Activated CD4-positive, alpha-beta T cell treated with anti-CD3 and anti-CD28 coated beads, Interleukin-2, Interleukin-4, amounts not matched to agents 100 ng/mL and 50 ng/mL, durations not matched to agents 16 hours and 8 hours (primary cell): ENCODE results near the gene SYT4.
"Not testable (repeated sequence)": the region's sequence is repeated elsewhere in the genome, so short reads cannot be mapped to it uniquely, and the experiment has no call there.

ENCODE experiments used
- DNase-seq: peaks from one replicate; pipeline ENCODE4 v3.0.0-alpha.2; 2020; ENCODE audit warnings: low spot score

Gene SYT4

GRCh38 chr18:43277164-43277600 is at the start of gene SYT4:
SYT4 (minus strand) TSS chr18:43277490; CDS start chr18:43277281, 209 bp downstream.
- DNase-seq = no peak

- DNase-seq = no peak
Observed at GRCh38 chr18:43322132-43322531, 44.8 kb upstream of the SYT4 start.

- no peak for DNase-seq
Observed at GRCh38 chr18:43314941-43315340, 37.7 kb upstream of the SYT4 start.

DNA sequence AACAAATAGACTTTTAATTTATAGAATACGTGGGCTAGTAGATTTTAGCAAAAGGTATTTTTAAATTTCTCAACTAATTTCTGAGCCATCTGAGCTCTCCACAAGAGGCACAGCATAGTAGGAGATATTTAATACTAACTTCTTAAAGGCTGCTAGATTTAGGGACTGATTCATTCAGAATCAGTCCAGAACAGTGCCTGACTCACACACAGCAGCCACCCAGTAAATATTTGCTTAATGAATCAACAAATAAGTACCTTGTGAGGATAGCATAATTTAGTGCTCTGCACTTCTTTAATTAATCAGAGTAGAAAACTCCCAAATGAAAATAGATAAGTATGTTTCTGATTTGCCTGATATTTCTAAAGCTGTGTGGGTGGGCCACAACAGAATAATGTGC is 35.6 kb upstream of the SYT4 start:
- no peak for DNase-seq

DNA sequence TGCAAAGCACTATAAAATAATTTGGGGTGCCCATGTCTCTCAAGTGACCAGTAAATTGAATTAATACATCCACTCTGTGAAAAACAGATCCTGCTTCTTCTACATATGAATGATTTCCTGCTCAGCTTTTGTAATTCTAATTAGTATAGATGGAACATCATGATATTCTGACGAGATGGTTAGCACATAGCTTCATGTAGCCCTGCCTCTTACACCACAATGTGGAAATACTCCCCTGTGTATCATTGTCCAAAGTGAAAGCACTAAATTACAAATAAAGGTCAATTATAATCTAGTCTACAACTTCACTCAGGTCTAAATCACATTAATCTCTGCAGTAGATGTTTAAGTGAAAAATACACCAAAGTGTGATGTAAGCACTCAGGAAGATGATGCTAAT is 32.9 kb upstream of the SYT4 start:
- no peak for DNase-seq

DNA sequence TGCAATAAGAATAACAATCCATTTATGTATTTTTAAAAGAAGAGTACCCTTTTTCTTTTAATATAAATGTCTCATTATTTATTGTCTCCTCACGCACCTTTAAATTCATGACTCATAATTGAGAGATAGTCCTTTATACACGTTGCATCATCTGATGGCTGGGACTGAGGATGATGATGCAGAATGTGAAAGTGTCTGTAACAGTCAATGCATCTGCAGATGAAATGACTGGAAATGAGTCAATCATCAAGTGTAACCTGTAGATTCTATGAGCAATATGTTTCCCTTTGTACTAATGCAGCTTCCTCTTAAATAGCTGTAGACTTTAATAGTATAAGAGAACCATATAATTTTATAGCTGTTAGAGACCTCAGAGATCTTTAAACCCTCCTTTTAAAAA is 26.1 kb upstream of the SYT4 start:
- peak; percentile 27 for DNase-seq

DNA sequence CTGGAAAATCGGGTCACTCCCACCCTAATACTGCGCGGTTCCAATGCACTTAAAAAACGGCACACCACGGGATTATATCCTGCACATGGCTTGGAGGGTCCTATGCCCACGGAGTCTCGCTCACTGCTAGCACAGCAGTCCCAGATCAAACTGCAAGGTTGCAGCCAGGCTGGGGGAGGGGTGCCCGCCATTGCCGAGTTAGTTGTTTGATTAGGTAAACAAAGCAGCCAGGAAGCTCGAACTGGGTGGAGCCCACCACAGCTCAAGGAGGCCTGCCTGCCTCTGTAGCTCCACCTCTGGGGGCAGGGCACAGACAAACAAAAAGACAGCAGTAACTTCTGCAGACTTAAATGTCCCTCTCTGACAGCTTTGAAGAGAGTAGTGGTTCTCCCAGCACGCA is 8.9 kb upstream of the SYT4 start:
- not testable (repeated sequence) for DNase-seq

DNA sequence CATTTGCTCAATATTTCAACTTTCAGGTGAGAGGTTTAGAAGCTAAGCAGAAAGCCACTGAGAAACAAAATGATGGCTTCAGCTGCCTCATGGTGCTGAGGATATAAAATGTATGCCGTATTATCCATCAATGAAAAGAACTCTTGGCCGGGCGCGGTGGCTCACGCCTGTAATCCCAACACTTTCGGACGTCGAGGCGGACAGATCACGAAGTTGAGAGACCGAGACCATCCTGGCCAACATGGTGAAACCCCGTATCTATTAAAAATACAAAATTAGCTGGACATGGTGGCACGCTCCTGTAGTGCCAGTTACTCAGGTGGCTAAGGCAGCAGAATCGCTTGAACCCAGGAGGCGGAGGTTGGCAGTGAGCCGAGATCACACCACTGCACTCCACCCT is 6.0 kb upstream of the SYT4 start:
- DNase-seq = no peak

DNA sequence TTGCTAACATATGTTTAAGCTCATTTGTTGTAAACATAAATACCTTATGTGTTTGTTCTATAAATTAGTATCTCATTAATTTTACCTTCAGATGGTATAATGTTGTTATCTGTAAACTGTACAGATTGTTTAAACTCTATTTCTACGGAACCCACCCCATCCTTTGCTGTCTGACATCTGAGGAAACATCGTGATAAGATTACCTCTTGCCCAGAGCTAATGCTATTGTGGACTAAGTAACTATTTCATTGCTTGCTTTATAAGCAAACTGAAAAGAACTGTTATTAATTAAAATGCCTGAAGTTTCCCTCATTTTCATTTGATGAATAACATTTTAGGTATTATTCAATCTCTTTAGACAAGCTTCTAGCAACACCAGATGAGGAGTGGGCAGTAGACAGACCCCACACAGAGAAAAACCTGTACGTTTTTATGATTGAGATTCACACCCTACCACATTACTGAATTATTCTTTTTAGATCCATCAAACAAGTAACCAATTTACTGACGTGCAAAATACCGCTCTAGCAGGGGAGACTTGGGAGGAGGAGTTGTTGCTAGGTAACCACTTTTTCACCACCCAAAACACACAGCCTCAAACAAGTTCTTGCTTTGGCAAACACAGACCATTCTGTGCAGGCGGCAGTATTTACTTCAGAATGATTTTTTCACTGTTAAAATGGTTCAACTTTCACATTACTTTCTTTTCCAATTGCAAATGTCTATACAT is 1.9 kb upstream of the SYT4 start:
- peak; percentile 12 for DNase-seq

GRCh38 chr18:43278355-43278754 is 1.1 kb upstream of the SYT4 start:
- DNase-seq = no peak

DNA sequence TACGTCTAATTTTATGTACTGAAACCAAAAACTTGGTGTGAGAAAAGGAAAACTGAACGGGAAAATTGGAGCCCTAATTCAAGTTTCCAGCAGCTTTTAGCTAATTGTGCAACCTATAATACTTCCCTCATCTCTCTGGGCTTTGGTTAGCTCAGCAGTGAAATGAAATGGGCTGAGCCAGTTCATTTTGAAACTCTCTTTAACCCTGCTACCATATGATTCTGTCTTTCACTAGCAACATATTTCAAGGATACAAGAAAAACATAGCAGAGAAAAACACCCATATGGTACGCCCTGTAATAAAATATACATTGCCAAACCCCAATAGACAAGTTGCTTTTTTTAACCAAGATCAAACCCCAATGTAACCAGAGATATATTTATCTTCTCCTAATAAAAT is 799 bp downstream of the SYT4 start:
- DNase-seq = no peak

DNA sequence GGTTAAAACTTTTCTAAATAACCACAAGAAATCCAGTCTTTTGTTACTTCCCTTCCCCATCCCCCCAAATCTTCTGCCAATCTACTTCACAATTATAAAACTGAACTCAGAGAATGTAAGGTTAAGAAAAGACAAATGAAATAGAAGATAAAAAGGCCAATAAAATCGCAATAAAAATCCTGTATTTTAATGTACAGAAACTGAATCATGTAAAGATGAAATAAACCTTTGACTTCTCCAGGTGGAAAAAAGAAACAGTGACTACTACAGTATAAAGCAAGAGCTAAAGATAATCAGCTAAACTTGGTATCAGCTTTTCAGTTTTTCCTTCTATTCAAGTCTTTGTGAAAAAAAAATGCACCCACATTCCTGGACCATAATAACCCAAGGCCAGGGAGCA is 1.7 kb downstream of the SYT4 start:
- DNase-seq = no peak

- no peak for DNase-seq
Observed at GRCh38 chr18:43274526-43274925, 2.8 kb downstream of the SYT4 start.

DNA sequence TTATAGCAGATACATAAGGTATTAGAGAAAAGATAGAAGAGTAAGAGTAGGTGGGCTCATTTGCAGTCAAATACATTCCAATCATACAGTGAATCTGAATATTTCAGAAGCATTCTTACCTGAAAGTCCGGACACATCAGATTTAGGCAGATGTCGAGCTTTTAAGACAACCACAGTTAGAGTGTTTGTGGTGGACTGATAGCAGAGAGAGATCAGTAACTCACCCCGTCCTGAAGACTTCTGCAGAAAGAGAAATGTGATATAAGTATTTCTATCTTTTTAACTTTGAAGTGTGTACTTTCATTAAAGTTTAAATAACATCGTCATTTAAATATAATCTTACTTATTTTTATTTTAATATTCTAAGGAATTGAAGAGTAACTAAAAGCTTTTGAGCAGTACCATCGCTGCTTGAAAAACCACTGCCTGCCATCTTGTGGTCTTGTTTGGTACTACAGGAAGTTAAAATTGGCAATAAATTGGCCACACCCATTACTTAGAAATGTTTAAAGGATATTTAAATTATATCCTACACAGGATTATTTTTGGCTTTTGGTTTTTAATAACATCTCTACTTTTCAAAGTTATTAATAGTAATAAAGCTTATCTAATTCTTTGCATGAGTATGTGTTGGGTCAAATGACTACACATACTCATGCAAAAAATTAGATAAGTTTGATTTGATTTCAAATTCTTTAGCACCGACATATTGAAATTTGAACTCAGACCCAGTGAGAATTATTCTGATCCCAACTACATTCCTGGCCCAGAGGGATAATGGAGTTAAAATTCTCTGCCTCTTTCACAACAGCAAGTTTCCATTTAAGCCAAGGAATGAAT is 5.5 kb downstream of the SYT4 start:
- peak; percentile 50 for DNase-seq

GRCh38 chr18:43267818-43268217 is 9.5 kb downstream of the SYT4 start:
- no peak for DNase-seq

GRCh38 chr18:43265465-43265864 is 11.8 kb downstream of the SYT4 start:
- DNase-seq = no peak

GRCh38 chr18:43248610-43249249 is 28.6 kb downstream of the SYT4 start:
- no peak for DNase-seq

DNA sequence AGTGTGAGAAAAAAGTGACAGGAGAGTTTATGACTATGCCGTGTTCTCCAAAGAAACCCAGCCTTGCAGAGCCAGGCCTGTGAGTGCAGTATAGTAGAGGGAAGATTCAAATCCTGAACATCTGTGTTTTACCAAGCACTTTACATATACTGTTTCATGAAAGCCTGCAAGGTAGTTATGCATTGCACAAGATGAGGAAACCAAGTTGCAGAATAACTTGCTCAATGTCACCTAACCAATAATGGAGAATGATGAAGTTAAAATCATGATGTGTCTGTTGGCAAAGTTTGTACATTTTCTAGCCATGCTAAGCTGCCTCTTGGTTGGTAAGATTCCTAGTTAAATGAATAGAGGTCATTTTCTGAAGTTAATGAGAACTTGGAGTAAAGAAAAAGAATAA is 29.3 kb downstream of the SYT4 start:
- no peak for DNase-seq

DNA sequence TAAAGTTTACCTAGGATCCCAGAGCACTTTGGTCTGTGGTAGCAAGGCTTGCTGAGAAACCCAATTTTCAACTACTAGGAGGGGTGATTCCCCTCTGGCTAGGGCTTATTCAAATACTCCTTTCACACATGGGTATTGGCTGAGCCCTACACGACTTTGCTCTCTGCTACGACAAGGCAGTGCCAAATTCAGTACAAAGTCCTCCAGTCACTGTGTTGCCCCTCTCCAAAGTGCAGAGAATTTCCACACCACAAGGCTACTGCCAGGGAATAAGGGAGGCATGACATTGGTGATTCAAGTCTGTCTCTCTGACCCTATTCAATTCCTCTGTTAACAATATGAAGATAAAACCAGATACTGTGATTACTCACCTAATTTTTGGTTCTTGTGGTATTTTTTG is 38.9 kb downstream of the SYT4 start:
- no peak for DNase-seq

- no peak for DNase-seq
Observed at GRCh38 chr18:43236921-43237320, 40.4 kb downstream of the SYT4 start.

- DNase-seq = no peak
Observed at GRCh38 chr18:43234889-43235288, 42.4 kb downstream of the SYT4 start.

DNA sequence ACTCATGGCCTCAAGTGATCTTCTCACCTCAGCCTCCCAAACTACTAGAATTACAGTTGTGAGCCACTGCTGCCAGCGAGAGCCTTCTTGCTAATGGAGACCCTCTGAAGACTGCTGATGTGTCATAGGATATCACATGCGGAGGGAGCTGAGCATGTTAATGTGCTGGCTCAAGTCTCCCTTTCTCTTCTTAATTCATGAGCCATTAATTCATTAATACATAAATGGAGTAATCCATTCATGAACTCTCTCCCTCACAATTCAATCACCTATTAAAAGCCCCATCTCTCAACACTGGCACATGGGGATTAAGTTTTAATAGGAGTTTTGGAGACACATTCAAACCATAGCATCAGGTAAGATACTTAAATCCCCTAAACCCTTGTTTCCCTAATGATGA is 54.8 kb downstream of the SYT4 start:
- DNase-seq = no peak

DNA sequence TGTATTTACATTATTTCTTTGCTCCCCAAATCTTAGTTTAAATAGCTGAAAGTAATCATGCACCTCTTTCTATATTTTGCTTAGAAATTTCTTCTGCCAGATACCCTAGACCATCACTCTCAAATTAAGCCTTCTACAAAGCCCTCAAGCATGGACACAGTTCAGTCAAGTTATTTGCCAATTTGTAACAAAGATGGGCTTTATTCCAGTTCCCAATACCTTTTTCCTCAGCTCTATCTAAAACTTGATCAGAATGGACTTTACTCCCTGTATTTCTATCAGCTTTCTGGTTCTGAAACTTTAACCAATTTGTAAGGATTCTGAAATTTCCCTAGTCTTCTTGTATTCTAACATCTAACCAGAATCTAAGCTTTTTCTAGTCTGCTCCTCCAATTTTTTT is 56.6 kb downstream of the SYT4 start:
- no peak for DNase-seq
